ENCODE measurements around the gene TPBG. TPM values are rescaled to one million over a fixed set of nuclear protein-coding genes. Genes with fewer than 3 reads are reported as not detected.

The TPBG gene
- under 1 TPM; 0.10 to 0.18 TPM for total RNA-seq

- peak within 1 kb of the TSS; percentile 71 for H3K4me3 Mint-ChIP-seq
- H3K36me3 Mint-ChIP-seq (ENCODE audit: low read depth), result no peaks in the 10 kb centered on the region
- H3K4me1 Mint-ChIP-seq, result peaks cover 23% of the 10 kb centered on the region
- H3K27ac Mint-ChIP-seq, result no peak within 1 kb of the TSS
- H3K27me3 Mint-ChIP-seq, result peaks cover 62% of the 10 kb centered on the region
- no peak for DNase-seq
- no peaks in the 10 kb centered on the region for H3K9me3 Mint-ChIP-seq
- ChIA-PET CTCF (no interaction called here), POLR2A (no interaction called here)
Observed at GRCh38 chr6:82363428-82364086, at the start of gene TPBG. TPBG (plus strand) TSS chr6:82363817; CDS start chr6:82364962, 1,145 bp downstream.

GRCh38 chr6:82322386-82322785 is 41.2 kb upstream of the TPBG start:
- CTCF ChIA-PET, result no interaction called here

GRCh38 chr6:82329766-82330165 is 33.9 kb upstream of the TPBG start:
- no peak overlapping the region for H3K4me3 Mint-ChIP-seq
- no peak for DNase-seq
- H3K27ac Mint-ChIP-seq, result no peak overlapping the region
- ChIA-PET POLR2A (no interaction called here), CTCF (no interaction called here)
- no peaks in the 10 kb centered on the region for H3K4me1 Mint-ChIP-seq
- H3K27me3 Mint-ChIP-seq, result peaks cover 3% of the 10 kb centered on the region
- H3K9me3 Mint-ChIP-seq, result no peaks in the 10 kb centered on the region
- no peaks in the 10 kb centered on the region for H3K36me3 Mint-ChIP-seq (ENCODE audit: low read depth)

More at GRCh38 chr6:82322386-82322785, 41.2 kb upstream of the TPBG start:
- POLR2A ChIA-PET, result no interaction called here
- Mint-ChIP-seq H3K36me3 (ENCODE audit: low read depth) (no peaks in the 10 kb centered on the region), H3K9me3 (no peaks in the 10 kb centered on the region), H3K4me3 (no peak overlapping the region), H3K27me3 (peaks cover 9% of the 10 kb centered on the region), H3K4me1 (no peaks in the 10 kb centered on the region), H3K27ac (no peak overlapping the region)
- no peak for DNase-seq

GRCh38 chr6:82330171-82330804 is 33.3 kb upstream of the TPBG start:
- H3K36me3 Mint-ChIP-seq (ENCODE audit: low read depth), result no peaks in the 10 kb centered on the region
- no peak overlapping the region for H3K27ac Mint-ChIP-seq
- POLR2A ChIA-PET, result no interaction called here
- DNase-seq, result no peak
- H3K9me3 Mint-ChIP-seq, result no peaks in the 10 kb centered on the region
- CTCF ChIA-PET, result no interaction called here
- H3K4me3 Mint-ChIP-seq, result no peak overlapping the region
- H3K4me1 Mint-ChIP-seq, result no peaks in the 10 kb centered on the region
- peaks cover 3% of the 10 kb centered on the region for H3K27me3 Mint-ChIP-seq

- Mint-ChIP-seq H3K27me3 (peaks cover 3% of the 10 kb centered on the region), H3K9me3 (no peaks in the 10 kb centered on the region), H3K36me3 (ENCODE audit: low read depth) (no peaks in the 10 kb centered on the region), H3K4me1 (no peaks in the 10 kb centered on the region), H3K4me3 (no peak overlapping the region), H3K27ac (no peak overlapping the region)
- DNase-seq, result no peak
- ChIA-PET CTCF (no interaction called here), POLR2A (interaction anchor here (1.4 kb wide), 1 partner anchor 90 kb away, joined by 3 read pairs; no protein-coding TSS in a partner anchor)
Observed at GRCh38 chr6:82331031-82331773, 32.4 kb upstream of the TPBG start.

GRCh38 chr6:82333781-82334180 is 29.8 kb upstream of the TPBG start:
- Mint-ChIP-seq H3K4me1 (no peaks in the 10 kb centered on the region), H3K36me3 (ENCODE audit: low read depth) (no peaks in the 10 kb centered on the region), H3K9me3 (no peaks in the 10 kb centered on the region), H3K27me3 (peaks cover 2% of the 10 kb centered on the region), H3K4me3 (no peak overlapping the region), H3K27ac (no peak overlapping the region)
- no peak for DNase-seq
- POLR2A ChIA-PET, result no interaction called here
- CTCF ChIA-PET, result no interaction called here

GRCh38 chr6:82337688-82338257 is 25.8 kb upstream of the TPBG start:
- POLR2A ChIA-PET, result no interaction called here
- H3K4me1 Mint-ChIP-seq, result no peaks in the 10 kb centered on the region
- H3K9me3 Mint-ChIP-seq, result peaks cover 6% of the 10 kb centered on the region
- H3K36me3 Mint-ChIP-seq (ENCODE audit: low read depth), result no peaks in the 10 kb centered on the region
- CTCF ChIA-PET, result no interaction called here
- no peak overlapping the region for H3K27ac Mint-ChIP-seq
- H3K4me3 Mint-ChIP-seq, result no peak overlapping the region
- no peak for DNase-seq
- no peaks in the 10 kb centered on the region for H3K27me3 Mint-ChIP-seq

- CTCF ChIA-PET, result no interaction called here
- Mint-ChIP-seq H3K27ac (no peak overlapping the region), H3K36me3 (ENCODE audit: low read depth) (no peaks in the 10 kb centered on the region), H3K4me1 (no peaks in the 10 kb centered on the region), H3K9me3 (no peaks in the 10 kb centered on the region), H3K4me3 (no peak overlapping the region), H3K27me3 (no peaks in the 10 kb centered on the region)
- DNase-seq, result no peak
- POLR2A ChIA-PET, result no interaction called here
Observed at GRCh38 chr6:82348130-82348529, 15.5 kb upstream of the TPBG start.

GRCh38 chr6:82353848-82354247 is 9.8 kb upstream of the TPBG start:
- no peak overlapping the region for H3K27ac Mint-ChIP-seq
- H3K4me3 Mint-ChIP-seq, result no peak overlapping the region
- H3K4me1 Mint-ChIP-seq, result no peaks in the 10 kb centered on the region
- POLR2A ChIA-PET, result no interaction called here
- H3K27me3 Mint-ChIP-seq, result peaks cover 8% of the 10 kb centered on the region
- H3K36me3 Mint-ChIP-seq (ENCODE audit: low read depth), result no peaks in the 10 kb centered on the region
- H3K9me3 Mint-ChIP-seq, result no peaks in the 10 kb centered on the region
- CTCF ChIA-PET, result no interaction called here
- DNase-seq, result no peak

- no peak overlapping the region for H3K4me3 Mint-ChIP-seq
- DNase-seq, result no peak
- H3K27me3 Mint-ChIP-seq, result peaks cover 53% of the 10 kb centered on the region
- peaks cover 19% of the 10 kb centered on the region for H3K4me1 Mint-ChIP-seq
- ChIA-PET POLR2A (no interaction called here), CTCF (no interaction called here)
- H3K27ac Mint-ChIP-seq, result no peak overlapping the region
- H3K36me3 Mint-ChIP-seq (ENCODE audit: low read depth), result no peaks in the 10 kb centered on the region
- H3K9me3 Mint-ChIP-seq, result no peaks in the 10 kb centered on the region
Observed at GRCh38 chr6:82360552-82360951, 3.1 kb upstream of the TPBG start.

GRCh38 chr6:82361631-82362030 is 2.0 kb upstream of the TPBG start:
- Mint-ChIP-seq H3K9me3 (no peaks in the 10 kb centered on the region), H3K36me3 (ENCODE audit: low read depth) (no peaks in the 10 kb centered on the region), H3K27ac (no peak overlapping the region), H3K4me3 (no peak overlapping the region), H3K4me1 (peaks cover 23% of the 10 kb centered on the region), H3K27me3 (peaks cover 63% of the 10 kb centered on the region)
- DNase-seq, result no peak
- POLR2A ChIA-PET, result no interaction called here
- CTCF ChIA-PET, result no interaction called here

GRCh38 chr6:82362144-82362543 is 1.5 kb upstream of the TPBG start:
- no peaks in the 10 kb centered on the region for H3K36me3 Mint-ChIP-seq (ENCODE audit: low read depth)
- POLR2A ChIA-PET, result no interaction called here
- CTCF ChIA-PET, result no interaction called here

GRCh38 chr6:82362878-82363427 is 664 bp upstream of the TPBG start:
- Mint-ChIP-seq H3K4me1 (peaks cover 23% of the 10 kb centered on the region), H3K9me3 (no peaks in the 10 kb centered on the region), H3K27me3 (peaks cover 62% of the 10 kb centered on the region), H3K4me3 (no peak overlapping the region), H3K27ac (no peak overlapping the region), H3K36me3 (ENCODE audit: low read depth) (no peaks in the 10 kb centered on the region)
- POLR2A ChIA-PET, result no interaction called here
- CTCF ChIA-PET, result interaction anchor here (0.6 kb wide), 1 partner anchor 116 kb away, joined by 3 read pairs; no protein-coding TSS in a partner anchor
- no peak for DNase-seq

More at GRCh38 chr6:82362144-82362543, 1.5 kb upstream of the TPBG start:
- H3K9me3 Mint-ChIP-seq, result no peaks in the 10 kb centered on the region
- H3K27me3 Mint-ChIP-seq, result peaks cover 65% of the 10 kb centered on the region
- H3K4me3 Mint-ChIP-seq, result no peak overlapping the region
- H3K27ac Mint-ChIP-seq, result no peak overlapping the region
- peaks cover 23% of the 10 kb centered on the region for H3K4me1 Mint-ChIP-seq
- DNase-seq, result no peak
